ENCODE measurements around the gene CFAP70. TPM values are rescaled to one million over a fixed set of nuclear protein-coding genes. Genes with fewer than 3 reads are reported as not detected.

CFAP70 gene
- total RNA-seq, 1 experiment from 2014 or later = 0.73 TPM

DNA sequence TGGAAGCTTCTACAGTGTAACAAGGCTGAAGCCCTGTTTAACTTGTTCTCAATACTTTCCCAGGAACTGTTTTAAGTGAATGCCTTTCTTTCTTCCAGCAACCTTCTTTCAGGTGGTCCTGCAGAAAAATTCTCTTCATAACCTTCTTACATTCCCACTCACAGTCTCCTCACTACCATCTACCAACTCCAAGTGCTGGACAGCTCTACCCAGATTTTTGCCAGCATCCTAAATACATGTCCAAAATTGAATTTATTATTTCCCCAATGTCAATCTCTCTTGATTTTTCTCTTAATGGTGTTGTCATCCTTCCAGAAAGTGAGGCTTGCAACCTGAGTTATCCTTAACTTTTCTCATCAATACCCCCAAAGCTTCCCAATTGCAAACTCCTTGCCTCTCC lies 48.2 kb downstream of the CFAP70 start:
- H3K4me1 ChIP-seq (ENCODE audit: insufficient read depth, low read length) = no peaks in the 10 kb centered on the region
- H3K27ac ChIP-seq (ENCODE audit: low read length) = no peak overlapping the region
- H2AFZ ChIP-seq (ENCODE audit: low read length) = no peak overlapping the region
- H4K20me1 ChIP-seq (ENCODE audit: low read length) = no peaks in the 10 kb centered on the region
- POLR2A ChIA-PET (ENCODE audit: unreplicated experiment) = interaction anchor here (0.6 kb wide), 1 partner anchor 308 kb away, joined by 3 read pairs; no protein-coding TSS in a partner anchor
- no peak overlapping the region for H3K4me2 ChIP-seq (ENCODE audit: low read length)
- CTCF ChIA-PET = no interaction called here
- peak; percentile 38; the same call in 1 of the 2 replicates for ATAC-seq
- peaks cover 20% of the 10 kb centered on the region for H3K9me3 ChIP-seq (ENCODE audit: low read length)
- no peaks in the 10 kb centered on the region for H3K36me3 ChIP-seq (ENCODE audit: low read depth, low read length)
- no peaks in the 10 kb centered on the region for H3K79me2 ChIP-seq (ENCODE audit: low read length)
- TF ChIP-seq CTCF (conservative IDR thresholded peaks at IDR 0.05; ENCODE audit: low read depth, low read length) (no peak), EZH2 (IDR thresholded peaks at IDR 0.05; ENCODE audit: low read length, unreplicated experiment) (no peak), EZH2phosphoT487 (IDR thresholded peaks at IDR 0.05; ENCODE audit: borderline replicate concordance, low read length) (no peak)
- H3K9ac ChIP-seq (ENCODE audit: low read length) = no peak overlapping the region
- no peak for DNase-seq
- H3K4me3 ChIP-seq (ENCODE audit: low read length) = no peak overlapping the region
- H3K9me2 ChIP-seq (replicated peaks; ENCODE audit: low read length) = no peaks in the 10 kb centered on the region
- no TSS peak for BruUV-seq (replicated peaks)
- H3K27me3 ChIP-seq (ENCODE audit: low read length) = peaks cover 14% of the 10 kb centered on the region
- H3F3A ChIP-seq (ENCODE audit: low read length, unreplicated experiment) = no peaks in the 10 kb centered on the region
- intact Hi-C loops (cut with micrococcal nuclease) = no loop called here

GRCh38 chr10:73307203-73307800 lies 51.4 kb downstream of the CFAP70 start:
- no peaks in the 10 kb centered on the region for H3K9me2 ChIP-seq (replicated peaks; ENCODE audit: low read length)
- ATAC-seq (no peak), DNase-seq (no peak)
- no peak overlapping the region for H2AFZ ChIP-seq (ENCODE audit: low read length)
- H3K27me3 ChIP-seq (ENCODE audit: low read length) = peaks cover 14% of the 10 kb centered on the region
- H3K4me2 ChIP-seq (ENCODE audit: low read length) = no peak overlapping the region
- H3K36me3 ChIP-seq (ENCODE audit: low read depth, low read length) = no peaks in the 10 kb centered on the region
- no TSS peak for BruUV-seq (replicated peaks)
- CTCF ChIA-PET = no interaction called here
- H3K4me3 ChIP-seq (ENCODE audit: low read length) = no peak overlapping the region
- peaks cover 23% of the 10 kb centered on the region for H3K9me3 ChIP-seq (ENCODE audit: low read length)
- intact Hi-C loops (cut with micrococcal nuclease) = no loop called here
- H4K20me1 ChIP-seq (ENCODE audit: low read length) = no peaks in the 10 kb centered on the region
- no peaks in the 10 kb centered on the region for H3K4me1 ChIP-seq (ENCODE audit: insufficient read depth, low read length)
- no peaks in the 10 kb centered on the region for H3K79me2 ChIP-seq (ENCODE audit: low read length)
- H3K9ac ChIP-seq (ENCODE audit: low read length) = no peak overlapping the region
- no peaks in the 10 kb centered on the region for H3F3A ChIP-seq (ENCODE audit: low read length, unreplicated experiment)
- TF ChIP-seq EZH2 (IDR thresholded peaks at IDR 0.05; ENCODE audit: low read length, unreplicated experiment) = no peak
- TF ChIP-seq CTCF (conservative IDR thresholded peaks at IDR 0.05; ENCODE audit: low read depth, low read length) = no peak
- no peak for TF ChIP-seq EZH2phosphoT487 (IDR thresholded peaks at IDR 0.05; ENCODE audit: borderline replicate concordance, low read length)
- POLR2A ChIA-PET (ENCODE audit: unreplicated experiment) = no interaction called here
- no peak overlapping the region for H3K27ac ChIP-seq (ENCODE audit: low read length)

- TF ChIP-seq EZH2phosphoT487 (IDR thresholded peaks at IDR 0.05; ENCODE audit: borderline replicate concordance, low read length) (no peak), CTCF (conservative IDR thresholded peaks at IDR 0.05; ENCODE audit: low read depth, low read length) (no peak), EZH2 (IDR thresholded peaks at IDR 0.05; ENCODE audit: low read length, unreplicated experiment) (no peak)
- ATAC-seq (no peak), DNase-seq (no peak)
- BruUV-seq (replicated peaks) = no TSS peak
- Histone ChIP-seq H3F3A (ENCODE audit: low read length, unreplicated experiment) (no peaks in the 10 kb centered on the region), H3K4me2 (ENCODE audit: low read length) (no peak overlapping the region), H2AFZ (ENCODE audit: low read length) (no peak overlapping the region), H3K79me2 (ENCODE audit: low read length) (no peaks in the 10 kb centered on the region), H3K36me3 (ENCODE audit: low read depth, low read length) (no peaks in the 10 kb centered on the region), H3K9ac (ENCODE audit: low read length) (no peak overlapping the region), H3K27me3 (ENCODE audit: low read length) (peaks cover 10% of the 10 kb centered on the region), H3K27ac (ENCODE audit: low read length) (no peak overlapping the region), H3K4me3 (ENCODE audit: low read length) (no peak overlapping the region), H3K9me2 (replicated peaks; ENCODE audit: low read length) (no peaks in the 10 kb centered on the region), H3K9me3 (ENCODE audit: low read length) (peaks cover 23% of the 10 kb centered on the region), H4K20me1 (ENCODE audit: low read length) (no peaks in the 10 kb centered on the region), H3K4me1 (ENCODE audit: insufficient read depth, low read length) (no peaks in the 10 kb centered on the region)
- intact Hi-C loops (cut with micrococcal nuclease) = no loop called here
- ChIA-PET POLR2A (ENCODE audit: unreplicated experiment) (no interaction called here), CTCF (no interaction called here)
These were observed 52.4 kb downstream of the CFAP70 start for GRCh38 chr10:73306171-73306708.
